GM19324 (cell line): ENCODE data around the gene DIPK1C.

ENCODE experiments used
- ATAC-seq: cut with Tn5 transposase; IDR thresholded peaks from one replicate; pipeline ENCODE4 v1.9.1; 2021; ENCODE audit warnings: mild to moderate bottlenecking, moderate library complexity; ENCODE audit not compliant: unreplicated experiment, low FRiP score

The DIPK1C gene

DNA sequence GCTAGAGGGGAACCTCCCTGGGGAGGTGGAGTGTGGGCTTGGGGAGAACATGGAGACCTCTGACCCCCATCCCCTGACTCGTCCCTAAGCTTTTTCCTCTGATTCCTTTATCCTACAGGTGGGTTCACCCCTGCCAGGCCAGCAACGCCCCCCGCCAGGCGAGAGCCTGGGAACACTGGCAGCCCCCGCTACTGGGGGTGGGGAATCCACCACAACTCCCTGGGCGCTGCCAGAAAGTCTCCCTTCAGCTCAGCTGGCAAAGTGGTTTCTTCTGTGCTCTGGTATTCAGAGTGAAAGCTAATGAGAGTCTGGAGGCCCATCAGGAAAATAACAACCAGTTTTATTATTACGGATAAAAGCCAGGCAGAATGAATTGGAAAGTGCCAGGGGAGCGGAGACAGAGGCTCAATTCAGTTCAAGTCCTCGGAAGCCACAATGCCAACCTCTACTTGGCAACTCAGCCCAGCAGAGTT, 2.8 kb downstream of the DIPK1C start:
- no peak for ATAC-seq

DNA sequence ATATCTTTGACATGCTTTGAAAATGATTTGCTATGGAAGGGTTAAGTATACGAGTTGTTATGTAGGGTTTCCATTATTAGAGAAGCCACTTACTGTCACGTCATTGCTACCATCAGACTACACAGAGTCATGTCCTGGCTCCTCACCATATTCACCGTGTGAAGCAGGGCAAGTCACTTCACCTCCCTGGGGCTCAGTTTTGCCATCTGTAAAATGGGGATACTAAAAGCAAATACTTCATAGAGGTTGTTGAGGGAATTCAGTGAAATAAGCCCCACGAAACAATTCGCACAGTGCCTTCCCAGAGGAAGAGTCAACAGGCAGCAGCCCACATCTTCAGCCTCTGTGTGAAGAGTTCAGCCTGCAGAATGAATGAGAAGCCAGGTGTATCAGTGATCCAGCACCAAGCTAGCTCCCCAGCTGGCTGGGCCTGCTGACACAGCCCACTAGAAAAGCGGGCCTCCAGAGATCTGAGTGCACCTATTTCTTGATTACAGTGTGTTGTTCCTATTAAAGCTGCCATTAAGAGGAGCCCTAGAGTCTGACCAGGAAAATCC, 3.4 kb downstream of the DIPK1C start:
- ATAC-seq = no peak

DNA sequence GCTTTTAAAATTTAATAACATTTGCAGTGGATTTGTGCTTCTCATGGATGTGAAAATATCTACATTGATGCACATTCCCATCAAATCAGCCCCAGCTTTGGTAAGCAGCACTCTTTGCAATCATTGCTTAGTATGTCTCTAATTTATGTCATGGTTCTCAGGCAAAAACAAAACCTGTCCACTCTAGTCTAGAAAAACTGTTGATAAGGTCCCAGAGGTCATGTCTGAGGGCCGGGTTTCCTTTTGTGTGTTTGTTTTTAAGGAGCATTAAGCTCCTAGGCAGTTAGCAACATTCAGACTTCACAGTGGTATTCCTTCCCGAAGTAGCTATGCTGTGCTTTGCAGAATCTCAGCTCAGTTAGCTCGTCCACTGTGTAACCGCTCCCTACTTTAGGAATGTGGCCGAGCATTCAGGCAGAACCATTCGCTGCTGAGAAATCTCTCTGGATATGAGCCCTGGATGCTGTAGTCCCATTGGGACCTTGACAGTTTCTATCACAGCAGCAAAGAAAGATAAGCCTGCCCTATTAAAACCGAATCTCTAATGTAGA, 4.0 kb downstream of the DIPK1C start:
- ATAC-seq = no peak

DNA sequence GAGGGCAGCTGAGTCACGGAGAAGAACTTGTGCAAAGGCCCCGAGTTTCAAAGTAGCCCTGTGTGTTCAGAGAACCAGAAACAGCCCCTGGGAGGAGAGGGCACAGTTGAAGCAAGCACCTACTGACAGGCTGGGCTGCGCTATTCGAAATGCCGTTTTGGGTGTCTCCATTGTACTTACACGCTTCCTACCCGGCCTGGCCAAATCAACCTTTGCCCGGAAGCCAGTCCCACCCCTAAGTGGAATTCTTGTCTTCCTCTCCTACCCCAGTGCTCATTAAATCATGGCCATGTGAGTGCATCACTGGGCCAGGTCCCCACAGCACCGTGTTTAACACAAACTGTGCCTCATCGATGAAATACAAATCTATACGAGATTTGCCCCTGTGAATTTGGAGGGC, 6.0 kb downstream of the DIPK1C start:
- no peak for ATAC-seq

DNA sequence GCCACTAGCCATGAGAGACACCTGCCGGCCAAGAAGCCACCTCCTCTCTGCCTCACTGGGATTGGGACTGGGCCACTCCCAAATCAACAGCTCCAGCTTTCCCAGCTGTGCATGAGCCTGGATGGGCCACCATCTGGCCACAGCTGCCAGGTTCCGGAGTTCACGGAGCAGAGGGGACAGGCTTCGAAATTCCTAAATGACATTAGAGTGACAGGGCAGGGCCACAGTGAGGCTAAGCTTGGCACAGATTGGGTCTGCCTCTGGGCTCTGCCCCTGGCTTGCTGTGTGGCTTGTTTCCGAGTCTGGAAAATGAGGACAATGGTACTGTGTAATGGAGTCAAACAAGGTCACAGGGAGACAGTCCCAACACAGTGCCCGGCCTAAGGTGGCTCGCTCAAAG, 6.5 kb downstream of the DIPK1C start:
- no peak for ATAC-seq

DNA sequence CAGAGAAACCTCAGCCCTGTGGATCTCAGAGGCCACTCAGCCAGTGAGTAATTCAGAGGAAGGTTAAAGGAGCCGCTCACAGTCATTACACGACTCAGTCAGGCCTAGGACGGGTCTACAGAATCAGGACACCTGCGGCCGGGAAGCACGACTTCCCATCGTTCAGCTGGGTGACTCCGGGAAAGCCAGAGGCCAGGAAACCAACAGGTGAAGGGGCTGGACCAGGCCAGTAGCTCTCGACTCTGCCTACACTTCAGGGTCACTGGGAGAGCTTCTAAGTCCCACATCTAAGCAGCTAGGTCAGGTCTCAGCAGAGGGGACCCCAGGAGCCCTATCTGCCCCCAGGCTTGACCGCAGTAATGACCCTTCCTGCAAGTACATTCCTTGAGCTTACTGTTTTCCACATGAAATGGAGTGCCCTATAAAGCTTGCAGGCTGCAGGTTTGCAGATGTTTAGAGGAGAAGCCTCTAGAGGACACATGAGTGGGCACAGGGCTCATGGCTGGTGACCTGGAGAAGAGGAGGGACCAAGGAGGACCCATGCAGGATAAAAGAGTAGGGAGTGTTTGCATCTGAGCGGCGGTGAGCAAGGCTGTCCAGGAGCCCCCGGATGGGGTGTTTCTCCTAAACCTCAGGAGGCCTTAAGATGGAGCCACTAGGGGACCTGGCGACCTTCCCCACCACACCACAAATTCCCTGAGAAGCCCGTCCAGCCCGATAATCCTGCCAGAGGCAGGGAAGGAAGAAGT, 9.5 kb downstream of the DIPK1C start:
- no peak for ATAC-seq

DNA sequence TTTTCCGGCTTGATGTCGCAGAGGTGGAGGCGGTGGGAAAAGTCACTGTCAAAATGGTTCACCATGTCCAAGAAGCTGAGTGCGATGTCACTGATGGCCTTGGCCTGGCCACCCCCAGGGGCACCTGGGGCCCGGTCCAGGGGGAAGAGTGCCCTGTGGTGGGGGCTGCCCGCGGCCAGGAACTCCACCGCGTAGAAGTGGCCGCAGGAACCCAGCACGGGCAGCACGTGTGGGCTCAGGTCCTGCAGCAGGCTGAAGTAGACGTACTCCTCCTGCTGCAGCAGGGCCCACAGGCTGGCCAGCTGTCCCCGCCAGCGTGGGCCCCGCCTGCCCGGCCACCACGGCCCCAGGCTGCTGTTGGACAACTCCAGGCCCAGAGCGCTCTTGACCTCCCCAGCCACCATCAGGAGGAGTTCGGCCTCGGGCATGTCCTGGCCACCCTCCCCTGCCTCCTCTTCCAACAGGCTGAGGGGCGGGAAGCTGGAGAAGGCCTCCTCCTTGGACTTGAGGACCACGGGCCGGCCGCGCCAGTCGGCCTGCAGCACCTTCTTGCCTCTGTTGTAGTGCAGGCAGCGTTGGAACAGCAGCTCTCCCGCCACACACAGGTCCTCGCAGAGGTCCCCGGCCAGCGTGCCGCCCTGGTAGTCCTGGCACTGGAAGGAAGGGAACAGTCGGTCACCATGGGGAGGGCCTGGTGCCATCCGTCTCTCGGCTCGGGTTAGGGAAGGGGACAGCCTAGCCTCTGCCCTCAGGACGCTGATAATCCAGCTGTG, 10.3 kb downstream of the DIPK1C start:
- no peak for ATAC-seq

DNA sequence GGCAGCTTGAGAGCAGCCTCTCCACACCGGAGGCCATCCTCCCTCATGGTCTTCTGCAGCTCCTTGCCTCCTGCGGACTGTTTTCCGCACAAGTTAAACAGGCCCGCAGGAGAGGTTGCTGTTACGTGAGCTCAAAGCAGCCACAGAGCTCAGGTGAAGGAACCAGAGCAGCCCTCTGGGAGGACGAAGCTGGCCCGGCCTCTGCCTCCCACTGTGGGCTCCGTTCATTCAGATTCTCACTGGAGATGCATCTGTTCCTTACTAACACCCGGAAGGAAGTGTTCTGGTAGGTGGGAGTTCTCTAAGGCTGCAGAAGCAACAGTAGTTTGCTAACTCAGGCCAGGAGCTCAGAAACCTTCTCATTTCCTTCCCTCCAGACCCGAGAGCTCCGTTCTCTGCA, 10.9 kb downstream of the DIPK1C start:
- ATAC-seq = no peak

DNA sequence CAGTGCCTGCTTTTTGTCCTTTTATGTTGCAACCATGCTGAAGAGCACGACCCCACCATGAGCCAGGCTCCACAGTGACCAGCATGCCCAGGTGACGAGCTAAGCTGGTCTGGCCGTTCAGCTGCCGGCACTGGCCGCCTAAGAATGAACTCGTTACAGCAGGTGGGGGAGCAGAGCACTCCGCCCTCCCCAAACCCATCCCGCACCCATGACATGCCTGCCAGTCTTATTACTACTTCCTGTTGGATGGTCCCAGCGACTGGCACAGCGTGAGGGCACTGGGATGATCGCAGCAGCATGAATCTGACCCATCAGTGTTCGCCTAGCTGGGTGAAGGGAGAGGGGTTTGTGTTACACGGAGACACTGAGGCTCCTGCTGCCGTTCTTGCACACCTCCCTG, 11.5 kb downstream of the DIPK1C start:
- ATAC-seq = no peak

DNA sequence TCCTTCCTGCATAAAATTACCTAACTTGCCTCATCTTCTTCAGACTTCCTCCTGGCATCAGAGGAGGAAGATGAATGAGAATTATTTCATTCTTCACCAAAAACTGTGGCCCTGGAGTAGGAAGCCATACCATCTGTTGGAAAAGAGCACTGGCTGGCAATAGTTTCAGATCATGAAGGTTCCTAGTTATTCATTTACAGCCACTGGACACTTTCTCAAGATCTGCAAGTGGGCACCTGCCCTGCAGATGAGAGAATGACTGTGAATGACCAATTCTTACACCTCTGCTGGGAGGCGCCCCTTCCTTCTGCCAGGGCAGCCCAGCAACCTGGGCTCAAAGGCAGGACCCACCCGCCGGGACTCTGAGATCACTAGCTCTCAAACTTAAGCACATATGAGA, 13.0 kb downstream of the DIPK1C start:
- ATAC-seq = no peak

DNA sequence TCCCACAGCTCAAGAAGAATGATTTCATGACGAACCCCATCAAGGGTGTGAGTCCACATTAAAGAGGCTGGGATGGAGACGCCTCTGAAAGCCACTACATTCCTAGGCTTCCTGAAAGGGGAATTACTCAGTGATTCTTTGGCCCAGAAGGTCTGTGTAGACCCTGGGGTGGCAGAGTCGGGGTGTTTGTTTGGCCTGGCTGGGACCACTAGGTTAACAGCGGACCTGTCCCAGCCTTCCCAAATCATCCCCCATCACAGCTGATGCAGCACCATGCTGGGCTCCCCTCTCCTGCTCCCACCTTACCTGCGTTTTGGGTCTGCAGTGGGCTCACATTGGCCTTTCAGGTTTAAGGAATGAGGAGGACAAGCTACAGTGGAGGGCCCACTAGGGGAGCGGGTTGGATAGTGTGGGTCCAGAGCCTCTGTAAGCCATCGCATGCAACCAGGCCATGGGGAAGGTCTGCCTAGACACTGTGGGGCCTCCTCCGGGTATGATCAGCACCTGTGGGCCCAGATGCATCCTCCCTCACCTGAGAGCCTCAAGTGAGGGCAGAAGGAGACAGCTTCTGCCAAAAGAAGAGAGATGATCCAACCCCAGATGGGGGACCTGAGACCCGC, 16.2 kb downstream of the DIPK1C start:
- ATAC-seq = no peak

DNA sequence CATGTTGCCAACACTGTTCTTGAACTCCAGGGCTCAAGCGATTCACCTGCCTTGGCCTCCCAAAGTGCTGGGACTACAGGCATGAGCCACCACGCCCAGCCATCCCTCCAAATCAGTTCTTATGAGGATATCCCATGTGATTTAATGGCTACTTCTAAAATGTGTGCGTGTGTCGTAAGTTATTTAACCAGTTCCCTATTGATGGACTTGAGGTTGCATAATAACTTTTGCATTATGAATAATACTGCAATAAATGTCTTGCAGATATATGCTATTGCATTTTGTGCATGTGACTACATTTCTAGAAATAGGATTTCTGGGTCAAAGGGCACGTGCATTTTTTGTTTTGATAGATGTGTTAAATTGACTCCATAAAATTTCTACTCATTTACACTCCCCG, 19.0 kb downstream of the DIPK1C start:
- no peak for ATAC-seq

DNA sequence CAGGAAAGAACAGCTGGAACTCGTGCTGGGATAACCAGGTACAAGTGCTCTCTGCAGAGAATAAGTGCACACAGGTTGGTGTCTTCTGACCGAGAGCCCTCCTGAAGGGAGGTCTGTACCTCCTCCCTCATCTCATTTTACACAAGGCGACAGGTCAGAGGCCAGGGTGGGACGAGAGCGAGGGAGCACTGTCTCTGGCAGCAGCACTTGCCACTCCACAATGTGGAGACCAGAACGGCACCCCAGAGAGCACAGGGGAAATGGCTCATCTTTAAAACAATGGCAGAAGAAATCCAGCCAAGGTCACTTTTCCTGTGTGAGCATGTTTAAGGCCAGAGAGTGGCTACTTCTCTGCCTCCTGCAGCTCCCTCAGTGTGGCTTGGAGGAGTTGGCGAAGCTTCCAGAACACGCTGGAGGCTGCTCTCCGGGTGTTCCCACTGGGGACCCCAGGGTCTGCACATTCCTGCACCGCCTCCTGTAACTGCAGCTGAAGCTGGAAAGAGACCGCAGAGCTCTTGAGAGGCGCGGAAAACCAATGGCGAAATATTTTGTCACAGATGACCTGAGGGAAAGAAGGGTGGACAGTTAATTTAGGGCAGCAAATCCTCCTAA, 20.8 kb downstream of the DIPK1C start:
- no peak for ATAC-seq

DNA sequence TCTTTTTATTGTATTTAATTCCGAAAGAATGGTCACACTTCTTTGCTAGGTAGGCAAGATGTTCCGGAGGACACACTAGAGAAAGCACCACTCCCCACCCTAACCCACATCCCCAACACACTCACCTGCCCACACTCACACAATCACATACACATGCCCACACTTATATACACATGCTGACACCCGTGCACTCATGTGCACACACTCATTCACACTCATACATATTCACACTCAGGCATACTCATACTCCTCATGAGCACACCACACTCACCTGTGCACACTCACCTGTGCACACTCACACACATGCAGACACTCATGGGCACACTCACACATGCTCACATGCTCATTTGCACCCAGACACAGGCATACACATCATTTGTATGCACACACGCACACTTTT, 21.4 kb downstream of the DIPK1C start:
- ATAC-seq = no peak

DNA sequence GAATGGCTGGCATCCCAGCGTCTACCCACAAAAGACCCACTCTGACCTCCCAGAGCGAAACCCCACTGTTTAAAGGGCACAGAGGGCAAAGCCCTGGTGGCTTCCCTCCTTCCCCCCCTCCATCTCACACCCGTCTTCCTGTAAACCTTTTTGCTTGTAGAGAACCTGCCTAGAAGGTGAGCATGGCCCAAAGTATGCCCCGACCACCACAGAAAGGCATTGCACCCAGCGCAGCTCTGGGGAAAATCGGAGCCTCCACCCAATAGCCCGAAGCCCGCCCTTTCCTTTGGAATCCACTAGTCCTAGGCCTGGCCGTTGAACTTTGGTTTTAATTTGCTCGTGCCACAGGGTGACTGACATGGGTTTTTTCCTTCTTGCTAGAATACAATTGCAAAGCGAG, 22.6 kb downstream of the DIPK1C start:
- ATAC-seq = no peak

DNA sequence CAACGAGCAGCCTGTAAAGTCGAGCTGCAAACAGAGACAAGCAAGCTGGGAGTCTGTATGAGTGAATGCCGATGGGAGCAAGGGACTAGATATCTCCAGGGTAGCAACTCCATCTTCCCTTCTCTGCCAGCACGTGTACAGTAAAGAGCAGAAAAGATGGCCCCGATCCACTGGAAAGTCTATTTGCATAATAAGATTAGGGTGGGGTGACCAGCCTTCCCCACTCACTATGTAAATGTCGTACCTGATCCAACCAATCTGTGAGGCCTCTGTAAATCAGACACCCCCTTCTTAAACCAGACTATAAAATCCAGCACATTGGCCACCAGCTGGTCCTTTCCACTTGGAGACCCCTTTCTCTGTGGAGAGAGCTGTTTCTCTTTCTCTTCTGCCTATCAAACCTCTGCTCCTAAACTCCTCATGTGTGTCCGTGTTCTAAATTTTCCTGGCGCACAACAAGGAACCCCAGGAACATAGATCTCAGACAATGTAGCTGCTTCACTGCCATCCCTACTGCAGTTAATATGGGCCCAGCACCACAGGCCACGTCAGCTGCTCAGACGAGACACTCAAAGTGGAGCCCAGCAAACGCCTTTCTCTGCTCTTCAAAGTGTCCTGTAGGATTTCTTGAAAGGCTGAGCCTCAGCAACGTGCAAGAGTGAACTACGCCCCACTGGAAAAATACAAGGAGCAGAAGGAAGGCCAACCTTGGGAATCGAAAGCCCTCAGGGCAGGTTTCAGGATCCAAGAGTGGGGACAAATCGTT, 26.1 kb downstream of the DIPK1C start:
- no peak for ATAC-seq

DNA sequence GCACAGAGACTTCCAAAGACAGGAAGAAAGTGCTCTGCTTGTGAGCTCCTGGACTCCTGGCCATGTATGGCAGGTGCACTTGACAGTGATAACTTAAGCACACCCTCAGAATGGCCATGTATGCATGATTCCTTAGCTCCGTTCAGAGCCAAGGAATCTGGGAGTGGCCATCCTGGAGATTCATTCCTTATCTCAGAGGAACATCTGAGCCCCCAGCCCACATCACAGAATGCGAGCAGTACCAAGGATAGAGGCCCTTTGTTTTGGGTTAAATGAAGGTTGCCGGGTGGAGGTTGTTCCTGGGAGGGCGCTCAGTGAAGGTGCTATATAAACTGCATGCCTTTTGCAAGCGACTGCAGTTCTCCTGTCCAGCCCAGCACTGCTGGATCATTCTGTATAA, 26.9 kb downstream of the DIPK1C start:
- no peak for ATAC-seq

DNA sequence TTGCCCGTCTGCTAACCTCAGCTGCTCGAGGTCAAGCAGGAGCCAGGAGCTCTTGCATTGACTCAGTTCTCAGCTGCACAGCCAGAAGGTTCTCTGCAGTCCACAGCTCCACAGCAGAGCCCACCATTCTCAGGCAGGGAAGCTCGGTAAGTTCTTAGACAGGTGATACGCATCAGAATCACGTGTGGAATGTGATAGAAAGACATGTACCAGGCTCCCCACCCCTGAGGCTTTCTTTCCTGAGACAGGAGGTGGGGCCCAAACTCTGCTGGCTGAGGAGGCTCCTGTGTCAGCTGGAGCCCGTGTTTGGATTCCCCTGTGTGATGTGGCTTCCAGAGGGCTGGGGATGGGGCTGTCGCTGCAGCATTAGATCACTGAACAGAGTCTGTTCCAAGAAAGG, 28.0 kb downstream of the DIPK1C start:
- ATAC-seq = no peak

DNA sequence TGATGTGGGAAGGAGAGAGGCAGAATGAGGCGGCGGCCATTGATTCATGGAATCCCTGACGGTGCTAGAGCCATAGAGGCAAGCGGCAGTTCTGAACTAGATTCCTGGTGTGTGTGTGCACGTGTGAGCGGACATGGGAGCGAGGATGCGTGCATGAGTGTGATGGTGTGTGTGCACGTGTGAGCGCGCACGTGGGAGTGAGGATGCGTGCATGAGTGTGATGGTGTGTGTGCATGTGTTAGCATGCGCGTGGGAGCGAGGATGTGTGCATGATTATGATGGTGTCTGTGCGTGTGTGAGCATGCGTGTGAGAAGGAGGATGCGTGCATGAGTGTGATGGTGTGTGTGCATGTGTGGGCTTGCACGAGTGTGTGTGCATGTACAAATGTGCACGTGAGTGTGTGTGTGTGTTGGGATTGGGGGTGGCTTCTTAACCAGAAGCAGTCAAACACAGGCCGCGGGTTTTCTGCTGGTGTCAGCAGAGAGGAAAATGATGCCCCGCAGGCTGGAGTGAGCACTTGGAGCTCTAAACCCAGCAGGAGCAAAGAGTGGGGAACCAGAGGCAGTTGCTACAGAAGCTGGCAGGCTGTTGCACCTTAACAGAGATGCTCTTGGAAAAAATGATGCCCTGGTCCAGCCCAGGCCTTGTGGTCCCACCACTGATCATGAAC, 29.5 kb downstream of the DIPK1C start:
- no peak for ATAC-seq
